Activated CD4-positive, alpha-beta memory T cell treated with anti-CD3 and anti-CD28 coated beads, Interleukin-2, amount 10 ng/mL, durations not matched to agents 7 days and 5 days (primary cell): Measurements from ENCODE around the gene ACOT13. TPM values are rescaled to one million over a fixed set of nuclear protein-coding genes. Genes with fewer than 3 reads are reported as not detected.
"Not testable (repeated sequence)": the region's sequence is repeated elsewhere in the genome, so short reads cannot be mapped to it uniquely, and the experiment has no call there.

Experiments
- CTCF ChIA-PET: fragments of 350-600 bp; sonication (Branson Sonifier 250); formaldehyde crosslinking; loops from one replicate; lab custom pipeline; 2021; ENCODE audit warnings: antibody characterized with exemption, inconsistent platforms; lab: Charles Lee
- POLR2A ChIA-PET: fragments of 350-600 bp; sonication (Branson Sonifier 250); formaldehyde crosslinking; loops from one replicate; lab custom pipeline; 2021; ENCODE audit warnings: antibody characterized with exemption; lab: Charles Lee
- DNase-seq: peaks from one replicate; pipeline ENCODE4 v3.0.0-alpha.2; 2020
- H3K27ac Mint-ChIP-seq: one replicate; pipeline ENCODE4 v1.8.0; 2021; ENCODE audit warnings: mild to moderate bottlenecking, mixed read lengths
- H3K27me3 Mint-ChIP-seq: one replicate; pipeline ENCODE4 v1.8.0; 2021; ENCODE audit warnings: mixed read lengths
- H3K36me3 Mint-ChIP-seq: one replicate; pipeline ENCODE4 v1.8.0; 2021; ENCODE audit warnings: low read depth, mixed read lengths
- H3K4me1 Mint-ChIP-seq: one replicate; pipeline ENCODE4 v1.8.0; 2021; ENCODE audit warnings: mixed read lengths
- H3K4me3 Mint-ChIP-seq: one replicate; pipeline ENCODE4 v1.8.0; 2021; ENCODE audit warnings: mild to moderate bottlenecking, mixed read lengths
- H3K9me3 Mint-ChIP-seq: one replicate; pipeline ENCODE4 v1.8.0; 2021; ENCODE audit warnings: mixed read lengths
- total RNA-seq, 2 experiments: library from RNA; stranded (reverse); gene quantifications; one replicate each; pipeline ENCODE4 v1.2.3, GENCODE V29; 2021

The ACOT13 gene
- total RNA-seq, 2 experiments from 2014 or later: 19.9 to 21.1 TPM

- Mint-ChIP-seq H3K4me1 (peaks cover 38% of the 10 kb centered on the region), H3K36me3 (peaks cover 51% of the 10 kb centered on the region), H3K9me3 (no peaks in the 10 kb centered on the region), H3K27me3 (no peaks in the 10 kb centered on the region), H3K27ac (peak overlapping the region; percentile 100), H3K4me3 (peak overlapping the region; percentile 99)
- DNase-seq: peak; percentile 86
- ChIA-PET POLR2A (interaction anchor here (0.6 to 4.3 kb wide), 13 partner anchors 11 to 316 kb away, joined by 3 to 49 read pairs (median 8); partner anchors contain the start of genes ACOT13, GMNN, KIAA0319 and TDP2), CTCF (interaction anchor here (0.8 to 1.3 kb wide), 3 partner anchors 53 to 298 kb away, joined by 3 to 4 read pairs (median 4); partner anchors contain the start of gene ACOT13)
Measured at GRCh38 chr6:24720131-24720603, 53.3 kb downstream of the ACOT13 start.

DNA sequence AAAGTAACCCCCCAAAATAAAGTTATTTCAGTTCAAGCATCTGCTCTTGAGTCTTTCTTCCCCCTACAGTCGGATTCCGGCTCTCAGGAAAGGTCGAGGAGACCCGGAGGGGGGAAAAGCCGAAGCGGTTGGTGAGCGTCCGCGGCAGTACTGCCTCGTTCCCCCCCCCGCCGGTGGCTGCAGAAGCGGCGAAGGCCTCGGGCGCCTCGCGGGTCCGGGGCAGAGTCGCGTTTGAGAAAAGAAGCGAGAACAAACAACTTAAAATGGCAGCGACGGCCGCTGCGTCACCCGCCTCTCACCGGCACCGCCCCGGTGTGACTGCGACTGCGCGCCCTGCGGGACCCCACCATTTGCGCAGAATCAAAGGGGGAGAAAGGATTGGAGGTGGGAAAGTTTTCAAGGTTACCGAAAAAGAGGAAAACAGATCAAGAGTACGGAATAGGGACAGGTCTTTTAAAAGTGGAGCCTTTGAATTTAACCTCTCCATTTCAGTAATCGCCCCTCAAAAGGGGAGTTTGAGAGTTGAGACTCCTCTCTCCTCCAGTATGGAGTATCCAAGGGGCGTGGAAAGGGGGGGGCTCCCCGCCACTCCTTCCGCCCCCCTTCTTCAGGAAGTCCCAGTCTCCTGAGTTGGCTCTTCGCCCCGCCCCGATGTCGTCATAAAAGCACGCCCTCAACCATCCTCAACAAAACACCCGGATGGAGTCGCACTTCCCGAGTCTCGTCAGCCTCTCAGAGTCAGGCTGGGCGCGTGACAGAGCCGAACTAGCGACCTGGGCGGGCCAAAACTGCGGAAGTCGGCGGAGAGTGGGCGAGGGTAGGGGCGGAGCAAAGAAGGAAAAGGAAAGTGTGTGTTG lies 54.0 kb downstream of the ACOT13 start:
- peak; percentile 100 for DNase-seq
- Mint-ChIP-seq H3K27me3 (no peaks in the 10 kb centered on the region), H3K9me3 (no peaks in the 10 kb centered on the region), H3K27ac (peak overlapping the region; percentile 100), H3K36me3 (peaks cover 44% of the 10 kb centered on the region), H3K4me3 (peak overlapping the region; percentile 99), H3K4me1 (peaks cover 32% of the 10 kb centered on the region)
- ChIA-PET POLR2A (interaction anchor here (0.6 to 4.3 kb wide), 28 partner anchors 8 to 418 kb away, joined by 3 to 49 read pairs (median 4); partner anchors contain the start of genes ACOT13, GMNN and TDP2), CTCF (no interaction called here)

- Mint-ChIP-seq H3K27ac (peak overlapping the region; percentile 100), H3K27me3 (no peaks in the 10 kb centered on the region), H3K9me3 (no peaks in the 10 kb centered on the region), H3K36me3 (peaks cover 36% of the 10 kb centered on the region), H3K4me1 (peaks cover 24% of the 10 kb centered on the region), H3K4me3 (peak overlapping the region; percentile 99)
- ChIA-PET POLR2A (interaction anchor here (0.6 to 2.6 kb wide), 27 partner anchors 8 to 417 kb away, joined by 3 to 44 read pairs (median 3); partner anchors contain the start of genes ACOT13, GMNN, KIAA0319 and TDP2), CTCF (interaction anchor here (0.7 to 1.1 kb wide), 3 partner anchors 13 to 296 kb away, joined by 3 read pairs; no protein-coding TSS in a partner anchor)
- DNase-seq: no peak
Measured at GRCh38 chr6:24721461-24722215, 54.8 kb downstream of the ACOT13 start.

DNA sequence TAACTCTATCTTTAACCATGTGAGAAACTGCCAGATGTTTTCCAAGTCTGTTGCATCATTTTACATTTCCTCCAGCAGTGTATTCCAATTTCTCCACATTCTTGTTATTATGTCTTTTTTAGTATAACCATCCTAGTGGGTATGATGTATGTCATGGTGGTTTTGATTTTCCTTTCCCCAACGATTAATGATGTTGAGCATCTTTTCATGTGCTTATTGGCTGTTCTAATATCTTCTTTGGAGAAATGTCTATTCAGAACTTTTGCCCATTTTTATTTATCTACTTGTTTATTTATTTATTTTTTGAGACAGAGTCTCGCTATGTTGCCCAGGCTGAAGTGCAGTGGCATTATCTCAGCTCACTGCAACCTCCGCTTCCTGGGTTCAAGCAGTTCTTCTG lies 56.4 kb downstream of the ACOT13 start:
- Mint-ChIP-seq H3K27me3 (peaks cover 10% of the 10 kb centered on the region), H3K27ac (no peak overlapping the region), H3K9me3 (no peaks in the 10 kb centered on the region), H3K4me3 (no peak overlapping the region), H3K36me3 (peaks cover 21% of the 10 kb centered on the region), H3K4me1 (peaks cover 10% of the 10 kb centered on the region)
- no peak for DNase-seq
- ChIA-PET POLR2A (interaction anchor here (1.4 to 2.6 kb wide), 6 partner anchors 10 to 57 kb away, joined by 6 to 44 read pairs (median 10); partner anchors contain the start of genes ACOT13, GMNN and TDP2), CTCF (no interaction called here)

DNA sequence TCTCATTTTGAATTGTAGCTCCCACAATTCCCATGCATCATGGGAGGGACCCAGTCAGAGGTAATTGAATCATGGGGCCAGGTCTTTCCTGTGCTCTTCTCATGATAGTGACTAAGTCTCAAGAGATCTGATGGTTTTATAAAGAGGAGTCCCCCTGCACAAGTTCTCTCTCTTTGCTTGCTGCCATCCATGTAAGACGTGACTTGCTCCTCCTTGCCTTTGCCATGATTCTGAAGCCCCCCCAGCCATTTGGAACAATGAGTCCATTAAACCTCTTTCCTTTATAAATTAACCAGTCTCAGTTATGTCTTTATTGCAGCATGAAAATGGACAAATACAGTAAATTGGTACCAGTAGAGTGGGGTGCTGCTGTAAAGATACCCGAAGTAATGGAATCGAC lies 63.8 kb downstream of the ACOT13 start:
- DNase-seq, H3K4me3 Mint-ChIP-seq, H3K4me1 Mint-ChIP-seq, POLR2A ChIA-PET, CTCF ChIA-PET, H3K27ac Mint-ChIP-seq: not testable (repeated sequence)
- peaks cover 16% of the 10 kb centered on the region for H3K36me3 Mint-ChIP-seq
- peaks cover 23% of the 10 kb centered on the region for H3K27me3 Mint-ChIP-seq
- peaks cover 28% of the 10 kb centered on the region for H3K9me3 Mint-ChIP-seq

DNA sequence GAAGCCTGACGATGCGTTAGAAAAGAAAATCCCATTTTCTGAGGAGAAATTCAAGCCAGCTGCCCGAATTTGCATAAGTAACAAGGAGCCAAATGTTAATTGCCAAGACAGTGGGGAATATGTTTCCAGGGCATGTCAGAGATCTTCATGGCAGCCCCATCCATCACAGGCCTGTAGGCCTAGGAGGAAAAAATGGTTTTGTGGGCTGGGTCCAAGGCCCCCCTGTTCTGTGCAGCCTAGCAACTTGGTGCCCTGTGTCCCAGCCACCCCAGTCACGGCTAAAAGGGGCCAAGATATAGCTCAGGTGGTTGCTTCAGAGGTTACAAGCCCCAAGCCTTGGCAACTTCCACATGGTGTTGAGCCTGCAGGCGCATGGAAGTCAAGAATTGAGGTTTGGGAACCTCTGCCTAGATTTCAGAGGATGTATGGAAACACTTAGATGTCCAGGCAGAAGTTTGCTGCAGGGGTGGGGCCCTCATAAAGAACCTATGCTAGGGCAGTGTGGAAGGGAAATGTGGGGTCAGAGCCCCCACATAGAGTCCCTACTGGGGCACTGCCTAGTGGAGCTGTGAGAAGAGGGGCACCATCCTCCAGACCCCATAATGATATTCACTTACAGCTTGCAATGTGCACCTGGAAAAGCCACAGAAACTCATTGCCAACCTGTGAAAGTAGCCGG lies 64.7 kb downstream of the ACOT13 start:
- H3K4me1 Mint-ChIP-seq, H3K4me3 Mint-ChIP-seq, CTCF ChIA-PET, H3K27ac Mint-ChIP-seq, DNase-seq, POLR2A ChIA-PET: not testable (repeated sequence)
- Mint-ChIP-seq H3K27me3 (peaks cover 23% of the 10 kb centered on the region), H3K36me3 (peaks cover 16% of the 10 kb centered on the region), H3K9me3 (peaks cover 28% of the 10 kb centered on the region)

DNA sequence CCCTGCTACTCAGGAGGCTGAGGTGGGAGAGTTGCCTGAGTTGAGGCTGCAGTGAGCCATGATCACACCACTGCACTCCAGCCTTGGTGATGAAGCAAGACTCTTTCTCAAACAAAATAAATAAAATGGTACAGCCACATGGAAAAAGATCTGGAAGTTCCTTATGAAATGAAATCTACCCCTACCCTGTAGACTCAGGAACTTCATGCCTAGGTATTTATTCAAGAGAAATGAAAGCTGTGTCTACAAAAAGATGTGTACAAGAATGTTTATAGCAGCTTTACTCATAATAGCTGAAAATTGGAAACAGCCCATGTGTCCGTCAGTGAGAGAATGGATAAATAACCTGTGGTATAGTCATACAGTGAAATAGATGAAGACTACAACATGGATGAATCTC lies 67.3 kb downstream of the ACOT13 start:
- Mint-ChIP-seq H3K4me3 (no peak overlapping the region), H3K4me1 (peaks cover 4% of the 10 kb centered on the region), H3K27me3 (peaks cover 9% of the 10 kb centered on the region), H3K9me3 (peaks cover 28% of the 10 kb centered on the region), H3K36me3 (peaks cover 12% of the 10 kb centered on the region), H3K27ac (no peak overlapping the region)
- ChIA-PET POLR2A (interaction anchor here (2.0 kb wide), 1 partner anchor 12 kb away, joined by 10 read pairs; no protein-coding TSS in a partner anchor), CTCF (no interaction called here)
- DNase-seq: no peak

DNA sequence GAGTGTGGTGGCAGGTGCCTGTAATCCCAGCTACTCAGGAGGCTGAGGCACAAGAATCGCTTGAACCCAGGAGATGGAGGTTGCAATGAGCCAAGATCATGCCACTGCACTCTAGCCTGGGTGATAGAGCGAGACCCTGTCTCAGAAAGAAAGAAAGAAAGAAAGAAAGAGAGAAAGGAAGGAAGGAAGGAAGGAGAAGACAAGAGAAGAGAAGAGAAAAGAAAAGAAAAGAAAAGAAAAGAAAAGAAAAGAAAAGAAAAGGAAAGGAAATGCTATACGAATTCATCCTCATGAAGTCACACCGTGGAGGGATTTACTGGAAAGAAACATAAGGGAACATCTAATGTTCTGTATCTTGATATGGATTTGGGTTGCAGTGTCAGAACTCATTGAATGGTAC lies 67.8 kb downstream of the ACOT13 start:
- H3K4me1 Mint-ChIP-seq, CTCF ChIA-PET, H3K27ac Mint-ChIP-seq, H3K27me3 Mint-ChIP-seq, H3K4me3 Mint-ChIP-seq, DNase-seq: not testable (repeated sequence)
- peaks cover 25% of the 10 kb centered on the region for H3K9me3 Mint-ChIP-seq
- H3K36me3 Mint-ChIP-seq: peaks cover 12% of the 10 kb centered on the region
- POLR2A ChIA-PET: interaction anchor here (0.6 to 3.0 kb wide), 2 partner anchors 13 to 16 kb away, joined by 3 to 13 read pairs; partner anchors contain the start of gene C6orf62

DNA sequence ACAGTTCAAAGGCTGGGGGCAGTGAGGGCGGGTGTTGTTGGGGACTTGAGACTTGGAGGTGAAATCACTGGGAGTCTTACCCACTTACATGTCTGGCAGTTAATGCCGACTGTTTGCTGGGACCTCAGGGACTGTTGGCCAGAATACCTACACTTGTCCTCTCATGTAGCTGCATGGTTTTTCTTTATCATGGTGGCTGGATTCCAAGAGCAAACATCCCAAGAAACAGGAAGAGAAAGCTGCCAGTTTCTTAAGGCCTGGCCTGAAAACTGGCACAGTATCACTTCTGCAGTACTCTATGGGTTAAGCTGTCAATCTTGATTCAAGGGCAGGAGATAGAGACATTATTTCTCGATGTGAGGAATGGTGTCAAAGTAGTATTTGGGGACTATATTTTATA lies 71.9 kb downstream of the ACOT13 start:
- DNase-seq: no peak
- Mint-ChIP-seq H3K36me3 (no peaks in the 10 kb centered on the region), H3K9me3 (no peaks in the 10 kb centered on the region), H3K4me1 (peaks cover 21% of the 10 kb centered on the region), H3K27ac (no peak overlapping the region), H3K4me3 (no peak overlapping the region), H3K27me3 (no peaks in the 10 kb centered on the region)
- CTCF ChIA-PET: no interaction called here
- POLR2A ChIA-PET: interaction anchor here (1.2 to 1.6 kb wide), 2 partner anchors 17 to 37 kb away, joined by 3 to 8 read pairs; no protein-coding TSS in a partner anchor

- Mint-ChIP-seq H3K27me3 (no peaks in the 10 kb centered on the region), H3K4me3 (no peak overlapping the region), H3K9me3 (no peaks in the 10 kb centered on the region), H3K36me3 (no peaks in the 10 kb centered on the region), H3K4me1 (peaks cover 19% of the 10 kb centered on the region), H3K27ac (no peak overlapping the region)
- POLR2A ChIA-PET: interaction anchor here (1.2 to 1.5 kb wide), 2 partner anchors 16 to 19 kb away, joined by 3 to 5 read pairs; no protein-coding TSS in a partner anchor
- CTCF ChIA-PET: no interaction called here
- DNase-seq: no peak
Measured at GRCh38 chr6:24740861-24741260, 74.0 kb downstream of the ACOT13 start.

DNA sequence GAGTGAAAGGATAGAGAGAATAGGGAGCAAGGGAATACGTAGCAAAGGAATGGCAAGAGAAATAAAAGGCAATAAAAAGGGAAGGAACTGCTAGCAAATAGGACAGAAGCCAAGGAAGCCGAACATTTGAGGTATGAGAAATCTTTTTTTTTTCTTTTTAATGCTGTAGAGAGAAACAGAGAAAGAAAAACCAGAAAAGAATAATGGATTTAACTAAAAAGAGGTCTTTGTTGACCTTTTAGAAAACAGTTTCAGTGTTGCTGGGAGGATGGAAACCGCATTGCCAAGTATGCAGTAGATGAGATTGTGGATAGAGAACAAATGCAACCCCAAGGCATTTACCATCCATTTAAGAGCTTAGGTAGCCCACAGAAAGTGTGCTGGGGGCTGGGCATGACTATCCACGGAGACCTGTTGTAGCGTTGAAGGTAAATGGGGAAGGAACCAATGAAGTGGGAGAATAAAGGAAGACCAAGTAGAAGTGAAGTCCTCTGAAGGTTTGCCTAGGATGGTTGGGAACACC lies 75.4 kb downstream of the ACOT13 start:
- no peaks in the 10 kb centered on the region for H3K27me3 Mint-ChIP-seq
- H3K27ac Mint-ChIP-seq: no peak overlapping the region
- POLR2A ChIA-PET: interaction anchor here (1.3 to 2.2 kb wide), 4 partner anchors 20 to 34 kb away, joined by 4 to 21 read pairs (median 12); partner anchors contain the start of genes C6orf62 and GMNN

More for the DNA sequence above, 75.4 kb downstream of the ACOT13 start:
- H3K9me3 Mint-ChIP-seq: no peaks in the 10 kb centered on the region
- no peak for DNase-seq
- H3K4me1 Mint-ChIP-seq: peaks cover 19% of the 10 kb centered on the region
- H3K36me3 Mint-ChIP-seq: no peaks in the 10 kb centered on the region
- no peak overlapping the region for H3K4me3 Mint-ChIP-seq
- CTCF ChIA-PET: interaction anchor here (0.8 to 1.2 kb wide), 4 partner anchors 14 to 161 kb away, joined by 3 to 4 read pairs (median 3); no protein-coding TSS in a partner anchor
